ENCODE data around the gene TP53I13. TPM values are rescaled to one million over a fixed set of nuclear protein-coding genes. Genes with fewer than 3 reads are reported as not detected.

Gene TP53I13
- total and polyA plus RNA-seq, 2 of the 13 experiments (the other 11 are each of a cell fraction or from before 2014, with no cell fraction given) = 16.9 to 25.7 TPM

DNA sequence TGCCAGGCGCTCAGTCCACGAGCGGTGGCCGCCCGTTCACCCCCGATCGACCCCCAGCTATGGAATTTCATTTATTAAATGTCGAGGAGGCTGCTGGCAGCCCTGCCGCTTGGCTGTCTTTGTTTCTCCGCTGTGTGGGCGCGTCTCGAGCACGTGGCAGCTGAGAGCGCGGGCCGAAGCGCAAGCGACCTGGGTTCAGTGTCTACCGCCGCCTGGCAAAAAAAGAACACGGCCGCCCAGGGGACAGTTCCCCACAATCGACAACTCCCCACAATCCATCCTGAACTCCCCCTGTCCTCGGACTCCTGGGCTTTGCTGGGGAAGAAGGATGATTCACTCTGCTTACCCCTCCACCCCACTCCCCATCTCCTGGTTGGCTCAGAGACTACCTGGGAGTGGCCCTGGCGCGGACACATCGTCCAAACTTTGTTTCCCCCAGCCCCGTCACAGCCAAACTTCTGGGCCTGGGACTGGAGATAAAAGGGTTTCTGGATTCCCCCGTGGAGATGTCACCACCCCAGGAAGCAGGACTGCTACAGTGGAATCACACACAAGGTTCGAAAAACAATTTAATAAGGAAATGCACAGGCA, 22.7 kb downstream of the TP53I13 start (continued):
- TF ChIP-seq SNAPC5 (CRISPR knock-in tag; IDR thresholded peaks at IDR 0.05; ENCODE audit: borderline replicate concordance) (no peak), ZNF574 (CRISPR knock-in tag; IDR thresholded peaks at IDR 0.05) (peak; percentile 2; the same call in 1 of the 2 replicates), ETV6 (CRISPR knock-in tag; conservative IDR thresholded peaks at IDR 0.05) (no peak; the same call in 1 of the 2 replicates), HNF4G (IDR thresholded peaks at IDR 0.05; ENCODE audit: borderline replicate concordance, low read depth, low read length) (no peak), HNF4G (CRISPR knock-in tag; IDR thresholded peaks at IDR 0.05; ENCODE audit: borderline replicate concordance, low read depth) (peak; percentile 16; the same call in 1 of the 2 replicates), TBX3 (IDR thresholded peaks at IDR 0.05; ENCODE audit: borderline replicate concordance) (no peak), ZNF687 (CRISPR knock-in tag; IDR thresholded peaks at IDR 0.05) (peak; percentile 85), NAIF1 (CRISPR knock-in tag; IDR thresholded peaks at IDR 0.05; ENCODE audit: borderline replicate concordance) (no peak), ZNF350 (CRISPR knock-in tag; IDR thresholded peaks at IDR 0.05; ENCODE audit: borderline replicate concordance, low read depth) (no peak), ZNF589 (CRISPR knock-in tag; conservative IDR thresholded peaks at IDR 0.05) (no peak), KMT2A (CRISPR knock-in tag; IDR thresholded peaks at IDR 0.05) (no peak), ELF1 (CRISPR knock-in tag; IDR thresholded peaks at IDR 0.05) (no peak), CEBPG (CRISPR knock-in tag; IDR thresholded peaks at IDR 0.05) (no peak), ZNF513 (CRISPR knock-in tag; conservative IDR thresholded peaks at IDR 0.05) (no peak), ZSCAN25 (CRISPR knock-in tag; IDR thresholded peaks at IDR 0.05) (no peak), KDM3A (CRISPR knock-in tag; IDR thresholded peaks at IDR 0.05; ENCODE audit: low read depth) (no peak), ZNF234 (CRISPR knock-in tag; conservative IDR thresholded peaks at IDR 0.05) (peak; percentile 70; the same call in 1 of the 2 replicates), BORCS8-MEF2B (CRISPR knock-in tag; IDR thresholded peaks at IDR 0.05) (peak; percentile 24; the same call in 1 of the 2 replicates), KLF16 (CRISPR knock-in tag; IDR thresholded peaks at IDR 0.05) (peak in 1 of 2 experiments; percentile 44; a peak in 1 of 4 replicates)
- TF ChIP-seq, protein P1, sequence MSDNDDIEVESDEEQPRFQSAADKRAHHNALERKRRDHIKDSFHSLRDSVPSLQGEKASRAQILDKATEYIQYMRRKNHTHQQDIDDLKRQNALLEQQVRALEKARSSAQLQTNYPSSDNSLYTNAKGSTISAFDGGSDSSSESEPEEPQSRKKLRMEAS (IDR thresholded peaks at IDR 0.05) = peak; percentile 91

Data from HepG2 (cell line).